ENCODE data around the gene CYB561A3. TPM values are rescaled to one million over a fixed set of nuclear protein-coding genes. Genes with fewer than 3 reads are reported as not detected.

The CYB561A3 gene
- total RNA-seq, 1 experiment from 2014 or later, result 96.9 TPM

DNA sequence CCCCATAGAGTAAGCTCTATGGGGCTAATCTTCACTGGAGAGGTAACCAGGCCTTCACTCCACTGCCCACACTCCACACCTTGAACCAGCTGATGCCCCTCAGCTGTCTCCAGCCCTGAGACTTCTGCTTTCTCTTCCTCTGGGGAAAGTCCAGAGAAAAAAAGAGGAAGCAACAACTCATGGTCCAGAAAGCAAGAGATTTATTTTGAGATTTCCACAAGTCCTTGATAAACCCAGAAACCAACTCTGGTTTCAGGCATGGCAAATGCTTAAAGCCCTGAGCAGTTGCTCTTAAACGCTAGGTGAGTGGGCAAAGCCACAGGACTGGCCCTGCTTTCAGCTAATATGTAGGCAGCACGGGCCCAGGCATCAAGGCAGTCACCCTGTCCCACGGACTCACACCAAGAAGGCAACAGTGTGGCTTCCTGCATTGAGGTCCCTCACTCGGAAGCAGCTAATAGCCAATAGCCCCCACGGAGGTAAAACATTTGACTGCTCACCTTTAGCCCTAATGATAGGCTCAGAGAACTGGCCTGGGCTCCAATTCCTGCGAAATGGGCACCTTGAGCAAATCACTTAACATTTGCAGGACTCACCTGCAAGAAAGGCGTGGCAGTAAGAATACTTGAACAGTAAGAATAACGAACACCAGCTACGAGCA lies 4.3 kb downstream of the CYB561A3 start:
- no peak overlapping the region for H2AFZ ChIP-seq
- H3K27ac ChIP-seq, result no peak overlapping the region
- DNase-seq, result no peak
- POLR2A ChIA-PET (ENCODE audit: unreplicated experiment), result interaction anchor here (0.7 kb wide), 1 partner anchor 396 kb away, joined by 11 read pairs; no protein-coding TSS in a partner anchor
- H3K27me3 ChIP-seq (ENCODE audit: insufficient read depth, low read depth), result no peaks in the 10 kb centered on the region
- H3K4me1 ChIP-seq (replicated peaks; ENCODE audit: insufficient read depth), result peaks cover 10% of the 10 kb centered on the region
- peaks cover 6% of the 10 kb centered on the region; the same call in 1 of the 2 replicates for H3F3A ChIP-seq (ENCODE audit: insufficient read depth, low read depth)
- H3K79me2 ChIP-seq (ENCODE audit: low read depth), result peaks cover 20% of the 10 kb centered on the region
- H3K4me3 ChIP-seq, result no peak overlapping the region
- H3K36me3 ChIP-seq (ENCODE audit: low read depth), result no peaks in the 10 kb centered on the region
- intact Hi-C loops (cut with micrococcal nuclease; ENCODE audit: unreplicated experiment), result no loop called here
- H3K4me2 ChIP-seq, result no peak overlapping the region
- CTCF ChIA-PET, result interaction anchor here (0.5 kb wide), 1 partner anchor 510 kb away, joined by 6 read pairs; no protein-coding TSS in a partner anchor
- no peak for TF ChIP-seq EZH2 (IDR thresholded peaks at IDR 0.05; ENCODE audit: low read depth)
- TF ChIP-seq, protein P1, sequence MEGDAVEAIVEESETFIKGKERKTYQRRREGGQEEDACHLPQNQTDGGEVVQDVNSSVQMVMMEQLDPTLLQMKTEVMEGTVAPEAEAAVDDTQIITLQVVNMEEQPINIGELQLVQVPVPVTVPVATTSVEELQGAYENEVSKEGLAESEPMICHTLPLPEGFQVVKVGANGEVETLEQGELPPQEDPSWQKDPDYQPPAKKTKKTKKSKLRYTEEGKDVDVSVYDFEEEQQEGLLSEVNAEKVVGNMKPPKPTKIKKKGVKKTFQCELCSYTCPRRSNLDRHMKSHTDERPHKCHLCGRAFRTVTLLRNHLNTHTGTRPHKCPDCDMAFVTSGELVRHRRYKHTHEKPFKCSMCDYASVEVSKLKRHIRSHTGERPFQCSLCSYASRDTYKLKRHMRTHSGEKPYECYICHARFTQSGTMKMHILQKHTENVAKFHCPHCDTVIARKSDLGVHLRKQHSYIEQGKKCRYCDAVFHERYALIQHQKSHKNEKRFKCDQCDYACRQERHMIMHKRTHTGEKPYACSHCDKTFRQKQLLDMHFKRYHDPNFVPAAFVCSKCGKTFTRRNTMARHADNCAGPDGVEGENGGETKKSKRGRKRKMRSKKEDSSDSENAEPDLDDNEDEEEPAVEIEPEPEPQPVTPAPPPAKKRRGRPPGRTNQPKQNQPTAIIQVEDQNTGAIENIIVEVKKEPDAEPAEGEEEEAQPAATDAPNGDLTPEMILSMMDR (conservative IDR thresholded peaks at IDR 0.05), result no peak
- H3K9me2 ChIP-seq (ENCODE audit: insufficient read depth), result no peaks in the 10 kb centered on the region
- no peaks in the 10 kb centered on the region for H3K9me3 ChIP-seq (ENCODE audit: insufficient read depth, low read depth)
- BruUV-seq (replicated peaks), result no TSS peak
- no peaks in the 10 kb centered on the region for H4K20me1 ChIP-seq (ENCODE audit: insufficient read depth)

DNA sequence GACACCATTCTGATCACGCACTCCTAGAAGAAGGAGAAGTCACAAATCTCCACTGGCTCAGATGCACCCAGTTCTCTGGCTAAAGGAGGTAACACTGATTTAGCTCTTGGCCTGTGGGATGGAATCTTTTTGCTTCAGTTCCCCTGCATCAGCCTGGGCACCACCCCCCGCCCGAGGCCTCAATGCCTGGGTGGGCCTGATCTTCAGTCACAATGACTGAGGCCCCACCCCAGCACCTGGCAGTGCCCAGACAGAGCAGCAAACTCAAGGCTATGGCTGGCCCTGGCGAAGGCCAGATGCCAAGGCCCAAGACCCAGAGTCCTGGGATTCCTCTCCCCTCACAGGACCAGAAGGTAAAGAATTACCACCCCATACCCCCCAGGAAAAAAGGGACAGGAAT lies 5.0 kb downstream of the CYB561A3 start:
- Histone ChIP-seq H3K4me3 (no peak overlapping the region), H3K27me3 (ENCODE audit: insufficient read depth, low read depth) (no peaks in the 10 kb centered on the region), H3K79me2 (ENCODE audit: low read depth) (peaks cover 19% of the 10 kb centered on the region), H3K9me3 (ENCODE audit: insufficient read depth, low read depth) (no peaks in the 10 kb centered on the region), H3K27ac (no peak overlapping the region), H3K4me1 (replicated peaks; ENCODE audit: insufficient read depth) (peaks cover 10% of the 10 kb centered on the region), H3F3A (ENCODE audit: insufficient read depth, low read depth) (peaks cover 5% of the 10 kb centered on the region; the same call in 1 of the 2 replicates), H4K20me1 (ENCODE audit: insufficient read depth) (no peaks in the 10 kb centered on the region), H3K36me3 (ENCODE audit: low read depth) (no peaks in the 10 kb centered on the region), H2AFZ (no peak overlapping the region), H3K9me2 (ENCODE audit: insufficient read depth) (no peaks in the 10 kb centered on the region), H3K4me2 (no peak overlapping the region)
- POLR2A ChIA-PET (ENCODE audit: unreplicated experiment), result interaction anchor here (0.7 kb wide), 1 partner anchor 395 kb away, joined by 11 read pairs; no protein-coding TSS in a partner anchor
- intact Hi-C loops (cut with micrococcal nuclease; ENCODE audit: unreplicated experiment), result no loop called here
- TF ChIP-seq, protein P1 (conservative IDR thresholded peaks at IDR 0.05), result no peak
- no peak for TF ChIP-seq EZH2 (IDR thresholded peaks at IDR 0.05; ENCODE audit: low read depth)
- BruUV-seq (replicated peaks), result no TSS peak
- CTCF ChIA-PET, result no interaction called here
- no peak for DNase-seq

DNA sequence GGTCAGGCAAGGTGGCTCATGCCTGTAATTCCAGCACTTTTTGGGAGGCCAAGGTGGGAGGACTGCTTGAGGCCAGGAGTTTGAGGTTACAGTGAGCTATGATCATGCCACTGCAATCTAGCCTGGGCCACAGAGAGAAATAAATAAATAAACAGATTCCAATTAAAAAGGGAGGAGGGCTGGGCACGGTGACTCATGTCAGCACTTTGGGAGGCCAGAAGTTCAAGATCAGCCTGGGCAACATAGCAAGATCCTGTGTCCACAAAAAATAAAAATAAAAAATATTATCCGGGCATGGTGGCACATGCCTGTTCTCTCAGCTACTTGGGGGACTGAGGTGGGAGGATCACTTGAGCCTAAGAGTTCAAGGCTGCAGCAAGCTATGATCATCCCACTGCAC lies 7.5 kb downstream of the CYB561A3 start:
- Histone ChIP-seq H3K27ac (no peak overlapping the region), H3K4me2 (no peak overlapping the region), H3K4me3 (no peak overlapping the region), H4K20me1 (ENCODE audit: insufficient read depth) (no peaks in the 10 kb centered on the region), H3K9me2 (ENCODE audit: insufficient read depth) (no peaks in the 10 kb centered on the region), H3K36me3 (ENCODE audit: low read depth) (0 out of 2 replicates have a peak, but pooled peaks cover 7% of the 10 kb centered on the region), H3K4me1 (replicated peaks; ENCODE audit: insufficient read depth) (no peaks in the 10 kb centered on the region), H3F3A (ENCODE audit: insufficient read depth, low read depth) (0 out of 2 replicates have a peak, but pooled peaks cover 4% of the 10 kb centered on the region), H3K27me3 (ENCODE audit: insufficient read depth, low read depth) (no peaks in the 10 kb centered on the region), H3K9me3 (ENCODE audit: insufficient read depth, low read depth) (no peaks in the 10 kb centered on the region), H3K79me2 (ENCODE audit: low read depth) (0 out of 2 replicates have a peak, but pooled peaks cover under 1% of the 10 kb centered on the region), H2AFZ (no peak overlapping the region)
- DNase-seq, result no peak
- TSS peak; percentile 7 for BruUV-seq (replicated peaks)
- CTCF ChIA-PET, result interaction anchor here (0.7 kb wide), 1 partner anchor 1024 kb away, joined by 3 read pairs; no protein-coding TSS in a partner anchor
- intact Hi-C loops (cut with micrococcal nuclease; ENCODE audit: unreplicated experiment), result no loop called here
- no peak for TF ChIP-seq EZH2 (IDR thresholded peaks at IDR 0.05; ENCODE audit: low read depth)
- TF ChIP-seq, protein P1 (conservative IDR thresholded peaks at IDR 0.05), result no peak
- POLR2A ChIA-PET (ENCODE audit: unreplicated experiment), result interaction anchor here (0.6 to 0.7 kb wide), 2 partner anchors 31 to 1068 kb away, joined by 3 read pairs; no protein-coding TSS in a partner anchor

Data from PC-9 (cell line).